GM20000 (cell line): ENCODE measurements around the gene DTNB.
"Not testable (repeated sequence)": the region's sequence is repeated elsewhere in the genome, so short reads cannot be mapped to it uniquely, and the experiment has no call there.

ENCODE experiments used
- DNase-seq: peaks from one replicate; pipeline ENCODE4 v3.0.0; 2012; ENCODE audit warnings: low spot score
- CTCF ChIP-seq: IDR thresholded peaks from 2 replicates; pipeline ENCODE4 v1.5.1; 2012; ENCODE audit warnings: mild to moderate bottlenecking, control low read depth; ENCODE audit errors: extremely low read depth, missing control alignments

DTNB gene

GRCh38 chr2:25709349-25709748 lies 36.0 kb upstream of the DTNB start:
- TF ChIP-seq CTCF: no peak
- DNase-seq: no peak

- DNase-seq: no peak
- no peak for TF ChIP-seq CTCF
Observed at GRCh38 chr2:25707927-25708590, 34.7 kb upstream of the DTNB start.

GRCh38 chr2:25705575-25705974 lies 32.2 kb upstream of the DTNB start:
- DNase-seq: not testable (repeated sequence)

GRCh38 chr2:25701801-25702200 lies 28.4 kb upstream of the DTNB start:
- TF ChIP-seq CTCF: no peak

GRCh38 chr2:25700221-25700660 lies 26.9 kb upstream of the DTNB start:
- peak; percentile 56 for DNase-seq
- peak; percentile 21 for TF ChIP-seq CTCF

More at GRCh38 chr2:25701801-25702200, 28.4 kb upstream of the DTNB start:
- DNase-seq: no peak

GRCh38 chr2:25699216-25699615 lies 25.8 kb upstream of the DTNB start:
- TF ChIP-seq CTCF: no peak
- DNase-seq: no peak

- no peak for DNase-seq
- no peak for TF ChIP-seq CTCF
Observed at GRCh38 chr2:25698752-25699151, 25.4 kb upstream of the DTNB start.
